GM23248 (cell line): ENCODE measurements around the gene ZNF354C.

Experiments used
- EZH2 ChIP-seq: fragments of 200-600 bp; sonication (generic); IDR thresholded peaks from 2 replicates; pipeline ENCODE4 v1.6.1; 2018; ENCODE audit warnings: antibody characterized with exemption, mild to moderate bottlenecking; ENCODE audit not compliant: insufficient read depth, poor library complexity, severe bottlenecking
- EZH2phosphoT487 ChIP-seq: fragments of 200-600 bp; sonication (generic); IDR thresholded peaks from 2 replicates; pipeline ENCODE4 v1.6.1; 2018; ENCODE audit warnings: antibody characterized with exemption, moderate library complexity, mild to moderate bottlenecking, low read depth; ENCODE audit not compliant: insufficient read depth

DNA sequence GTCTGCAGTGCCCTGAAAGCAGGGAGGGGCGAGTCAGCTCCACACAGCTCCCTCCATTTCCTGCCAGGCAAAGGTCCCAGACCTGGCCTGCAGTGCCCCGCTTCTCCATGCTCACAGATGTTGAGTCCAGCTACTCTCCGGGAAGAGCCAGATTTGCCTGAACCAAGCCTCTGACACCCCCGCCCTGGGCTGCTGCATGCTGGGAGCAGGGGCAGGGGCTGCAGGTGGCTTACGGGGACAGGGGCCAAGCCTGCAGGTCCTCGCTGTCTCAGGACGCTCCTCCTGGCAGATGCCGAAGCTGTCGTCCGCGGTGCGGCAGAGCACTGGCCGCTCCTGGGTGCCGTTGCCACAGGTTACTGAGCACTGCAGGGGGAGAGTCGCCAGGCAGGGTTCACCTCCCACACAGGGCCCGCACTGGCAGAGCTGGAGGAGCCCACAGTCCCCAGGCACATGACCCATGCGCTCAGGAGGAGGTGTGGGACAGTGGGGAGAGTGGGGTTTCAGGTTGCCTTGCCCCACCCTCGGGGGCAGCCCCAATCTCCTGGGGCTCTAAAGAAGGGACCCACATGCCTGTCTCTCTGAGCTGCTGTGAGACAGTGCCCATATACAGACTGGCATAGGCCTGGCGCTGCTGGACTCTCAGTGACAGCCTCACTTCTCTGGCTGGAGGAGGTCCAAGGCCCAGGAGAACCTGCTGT, 62.4 kb downstream of the ZNF354C start:
- TF ChIP-seq EZH2: no peak
- no peak for TF ChIP-seq EZH2phosphoT487
